Activated naive CD8-positive, alpha-beta T cell treated with anti-CD3 and anti-CD28 coated beads, Interleukin-2, amount 10 ng/mL, durations not matched to agents 7 days and 5 days (primary cell): ENCODE measurements around the gene EPS8L2. TPM values are rescaled to one million over a fixed set of nuclear protein-coding genes. Genes with fewer than 3 reads are reported as not detected.

Source experiments
- ATAC-seq: fragments of 150-1000 bp; cut with Tn5 transposase; one replicate; pipeline ENCODE4 v1.10.0; 2021; ENCODE audit warnings: low read depth, moderate library complexity
- POLR2A ChIA-PET: fragments of 350-600 bp; sonication (Branson Sonifier 250); formaldehyde crosslinking; loops from one replicate; lab custom pipeline; 2021; ENCODE audit warnings: antibody characterized with exemption; lab: Charles Lee
- DNase-seq: peaks from one replicate; pipeline ENCODE4 v3.0.0; 2021
- H3K27ac Mint-ChIP-seq: one replicate; pipeline ENCODE4 v1.8.0; 2022; ENCODE audit warnings: mild to moderate bottlenecking, mixed read lengths
- H3K27me3 Mint-ChIP-seq: one replicate; pipeline ENCODE4 v1.8.0; 2022; ENCODE audit warnings: mild to moderate bottlenecking, moderate library complexity, mixed read lengths
- H3K36me3 Mint-ChIP-seq: one replicate; pipeline ENCODE4 v1.8.0; 2021; ENCODE audit warnings: mild to moderate bottlenecking, mixed read lengths
- H3K4me1 Mint-ChIP-seq: one replicate; pipeline ENCODE4 v1.8.0; 2021; ENCODE audit warnings: mixed read lengths
- H3K4me3 Mint-ChIP-seq: one replicate; pipeline ENCODE4 v1.8.0; 2022; ENCODE audit warnings: mild to moderate bottlenecking, moderate library complexity, mixed read lengths
- H3K9me3 Mint-ChIP-seq: one replicate; pipeline ENCODE4 v1.8.0; 2021; ENCODE audit warnings: mixed read lengths
- total RNA-seq, 2 experiments: library from RNA; stranded (reverse); gene quantifications; one replicate each; pipeline ENCODE4 v1.2.3, GENCODE V29; 2021

The EPS8L2 gene
- 10 to 100 TPM; 19.0 to 24.5 TPM for total RNA-seq

GRCh38 chr11:705646-706438, at the start of gene EPS8L2:
TSS of gene EPS8L2 (plus strand) at chr11:706231. CDS start at chr11:709408, 3,177 bp downstream.
- H3K36me3 Mint-ChIP-seq = peaks cover 3% of the 10 kb centered on the region

GRCh38 chr11:656426-656825, 49.6 kb upstream of the EPS8L2 start:
- Mint-ChIP-seq H3K4me1 (no peaks in the 10 kb centered on the region), H3K27ac (no peak overlapping the region), H3K4me3 (no peak overlapping the region), H3K27me3 (no peaks in the 10 kb centered on the region), H3K36me3 (peaks cover 3% of the 10 kb centered on the region), H3K9me3 (no peaks in the 10 kb centered on the region)
- ATAC-seq (no peak), DNase-seq (no peak)
- POLR2A ChIA-PET = no interaction called here

More at GRCh38 chr11:705646-706438, at the start of gene EPS8L2:
- H3K4me1 Mint-ChIP-seq = peaks cover 7% of the 10 kb centered on the region
- H3K4me3 Mint-ChIP-seq = peak within 1 kb of the TSS; percentile 25
- ATAC-seq = peak; percentile 55
- POLR2A ChIA-PET = interaction anchor here (0.6 to 2.0 kb wide), 7 partner anchors 9 to 119 kb away, joined by 3 to 7 read pairs (median 3); partner anchors contain the start of genes DEAF1 and TMEM80
- no peaks in the 10 kb centered on the region for H3K9me3 Mint-ChIP-seq
- peaks cover 8% of the 10 kb centered on the region for H3K27me3 Mint-ChIP-seq
- H3K27ac Mint-ChIP-seq = peak within 1 kb of the TSS; percentile 61
- no peak for DNase-seq

- H3K27ac Mint-ChIP-seq = no peak overlapping the region
- no peak overlapping the region for H3K4me3 Mint-ChIP-seq
- H3K9me3 Mint-ChIP-seq = no peaks in the 10 kb centered on the region
- H3K27me3 Mint-ChIP-seq = no peaks in the 10 kb centered on the region
- POLR2A ChIA-PET = no interaction called here
- DNase-seq = no peak
- H3K36me3 Mint-ChIP-seq = peaks cover 3% of the 10 kb centered on the region
- ATAC-seq = no peak
- H3K4me1 Mint-ChIP-seq = no peaks in the 10 kb centered on the region
Observed at GRCh38 chr11:656866-657265, 49.2 kb upstream of the EPS8L2 start.

GRCh38 chr11:657691-658126, 48.3 kb upstream of the EPS8L2 start:
- no peaks in the 10 kb centered on the region for H3K27me3 Mint-ChIP-seq
- ATAC-seq (no peak), DNase-seq (no peak)
- no peaks in the 10 kb centered on the region for H3K9me3 Mint-ChIP-seq
- H3K4me3 Mint-ChIP-seq = no peak overlapping the region
- POLR2A ChIA-PET = no interaction called here
- H3K27ac Mint-ChIP-seq = no peak overlapping the region
- no peaks in the 10 kb centered on the region for H3K4me1 Mint-ChIP-seq
- no peaks in the 10 kb centered on the region for H3K36me3 Mint-ChIP-seq

- no peak overlapping the region for H3K27ac Mint-ChIP-seq
- H3K27me3 Mint-ChIP-seq = no peaks in the 10 kb centered on the region
- ATAC-seq (no peak), DNase-seq (no peak)
- no peak overlapping the region for H3K4me3 Mint-ChIP-seq
- no peaks in the 10 kb centered on the region for H3K36me3 Mint-ChIP-seq
- no peaks in the 10 kb centered on the region for H3K9me3 Mint-ChIP-seq
- POLR2A ChIA-PET = interaction anchor here (0.6 kb wide), 1 partner anchor 36 kb away, joined by 3 read pairs; the partner anchor contains the start of genes DEAF1 and TMEM80
- no peaks in the 10 kb centered on the region for H3K4me1 Mint-ChIP-seq
Observed at GRCh38 chr11:659532-660085, 46.4 kb upstream of the EPS8L2 start.

GRCh38 chr11:660281-660680, 45.8 kb upstream of the EPS8L2 start:
- Mint-ChIP-seq H3K27me3 (no peaks in the 10 kb centered on the region), H3K9me3 (no peaks in the 10 kb centered on the region), H3K27ac (no peak overlapping the region), H3K36me3 (peaks cover under 1% of the 10 kb centered on the region), H3K4me1 (no peaks in the 10 kb centered on the region), H3K4me3 (no peak overlapping the region)
- ATAC-seq (no peak), DNase-seq (no peak)
- POLR2A ChIA-PET = no interaction called here

GRCh38 chr11:660681-661444, 45.2 kb upstream of the EPS8L2 start:
- Mint-ChIP-seq H3K9me3 (no peaks in the 10 kb centered on the region), H3K36me3 (peaks cover 1% of the 10 kb centered on the region), H3K27me3 (no peaks in the 10 kb centered on the region), H3K4me3 (no peak overlapping the region), H3K27ac (no peak overlapping the region), H3K4me1 (no peaks in the 10 kb centered on the region)
- DNase-seq (no peak), ATAC-seq (no peak)
- POLR2A ChIA-PET = no interaction called here

GRCh38 chr11:662689-663274, 43.2 kb upstream of the EPS8L2 start:
- POLR2A ChIA-PET = interaction anchor here (2.0 kb wide), 1 partner anchor 62 kb away, joined by 6 read pairs; no protein-coding TSS in a partner anchor
- H3K36me3 Mint-ChIP-seq = peaks cover 1% of the 10 kb centered on the region
- peak; percentile 70 for ATAC-seq
- no peak overlapping the region for H3K27ac Mint-ChIP-seq
- H3K4me1 Mint-ChIP-seq = peaks cover 2% of the 10 kb centered on the region
- DNase-seq = peak; percentile 55
- no peak overlapping the region for H3K4me3 Mint-ChIP-seq
- H3K9me3 Mint-ChIP-seq = no peaks in the 10 kb centered on the region
- H3K27me3 Mint-ChIP-seq = no peaks in the 10 kb centered on the region

GRCh38 chr11:665062-665703, 40.8 kb upstream of the EPS8L2 start:
- no peak overlapping the region for H3K4me3 Mint-ChIP-seq
- peaks cover 1% of the 10 kb centered on the region for H3K36me3 Mint-ChIP-seq
- H3K27me3 Mint-ChIP-seq = no peaks in the 10 kb centered on the region
- no peaks in the 10 kb centered on the region for H3K9me3 Mint-ChIP-seq
- no peak for ATAC-seq
- peaks cover 2% of the 10 kb centered on the region for H3K4me1 Mint-ChIP-seq
- no peak overlapping the region for H3K27ac Mint-ChIP-seq
- POLR2A ChIA-PET = no interaction called here
- DNase-seq = no peak

GRCh38 chr11:665704-666281, 40.2 kb upstream of the EPS8L2 start:
- POLR2A ChIA-PET = no interaction called here
- DNase-seq = no peak
- H3K27ac Mint-ChIP-seq = no peak overlapping the region
- no peak for ATAC-seq
- no peak overlapping the region for H3K4me3 Mint-ChIP-seq
- peaks cover 1% of the 10 kb centered on the region for H3K36me3 Mint-ChIP-seq
- peaks cover 2% of the 10 kb centered on the region for H3K4me1 Mint-ChIP-seq
- no peaks in the 10 kb centered on the region for H3K9me3 Mint-ChIP-seq
- H3K27me3 Mint-ChIP-seq = no peaks in the 10 kb centered on the region

GRCh38 chr11:673866-674265, 32.2 kb upstream of the EPS8L2 start:
- peaks cover 8% of the 10 kb centered on the region for H3K36me3 Mint-ChIP-seq
- no peak overlapping the region for H3K4me3 Mint-ChIP-seq
- no peak for ATAC-seq
- no peaks in the 10 kb centered on the region for H3K27me3 Mint-ChIP-seq
- no peaks in the 10 kb centered on the region for H3K9me3 Mint-ChIP-seq
- H3K4me1 Mint-ChIP-seq = no peaks in the 10 kb centered on the region
- H3K27ac Mint-ChIP-seq = no peak overlapping the region
- POLR2A ChIA-PET = no interaction called here
- DNase-seq = no peak

GRCh38 chr11:674406-674805, 31.6 kb upstream of the EPS8L2 start:
- Mint-ChIP-seq H3K4me1 (no peaks in the 10 kb centered on the region), H3K27ac (no peak overlapping the region), H3K4me3 (no peak overlapping the region), H3K9me3 (no peaks in the 10 kb centered on the region), H3K36me3 (peaks cover 8% of the 10 kb centered on the region), H3K27me3 (no peaks in the 10 kb centered on the region)
- POLR2A ChIA-PET = no interaction called here
- DNase-seq (no peak), ATAC-seq (no peak)
